ENCODE measurements around the gene PIAS1.
"Not testable (repeated sequence)": the region's sequence is repeated elsewhere in the genome, so short reads cannot be mapped to it uniquely, and the experiment has no call there.

Gene PIAS1

GRCh38 chr15:68166847-68167246 is 112.7 kb downstream of the PIAS1 start:
- no peaks in the 10 kb centered on the region for H3K4me1 ChIP-seq (ENCODE audit: insufficient read depth, poor library complexity, severe bottlenecking)
- DNase-seq (ENCODE audit: low spot score) (no peak), ATAC-seq (ENCODE audit: low read depth) (no peak)
- H3K36me3 ChIP-seq (ENCODE audit: low read depth), result peaks cover 60% of the 10 kb centered on the region
- H3K9me3 ChIP-seq (ENCODE audit: severe bottlenecking), result no peaks in the 10 kb centered on the region
- no peak overlapping the region for H3K27ac ChIP-seq (ENCODE audit: poor library complexity, severe bottlenecking)
- no peak for TF ChIP-seq CTCF (IDR thresholded peaks at IDR 0.05; ENCODE audit: poor library complexity, severe bottlenecking)
- no peak overlapping the region for H3K4me3 ChIP-seq (ENCODE audit: severe bottlenecking)
- H3K27me3 ChIP-seq (ENCODE audit: insufficient read depth, poor library complexity, severe bottlenecking), result no peaks in the 10 kb centered on the region

GRCh38 chr15:68172037-68172436 is 117.9 kb downstream of the PIAS1 start:
- DNase-seq (ENCODE audit: low spot score); ATAC-seq (ENCODE audit: low read depth); H3K27ac ChIP-seq (ENCODE audit: poor library complexity, severe bottlenecking); H3K4me1 ChIP-seq (ENCODE audit: insufficient read depth, poor library complexity, severe bottlenecking); H3K4me3 ChIP-seq (ENCODE audit: severe bottlenecking); H3K9me3 ChIP-seq (ENCODE audit: severe bottlenecking); H3K27me3 ChIP-seq (ENCODE audit: insufficient read depth, poor library complexity, severe bottlenecking): not testable (repeated sequence)
- peaks cover 58% of the 10 kb centered on the region for H3K36me3 ChIP-seq (ENCODE audit: low read depth)

- no peak for TF ChIP-seq CTCF (IDR thresholded peaks at IDR 0.05; ENCODE audit: poor library complexity, severe bottlenecking)
- H3K4me1 ChIP-seq (ENCODE audit: insufficient read depth, poor library complexity, severe bottlenecking), result no peaks in the 10 kb centered on the region
- no peaks in the 10 kb centered on the region for H3K9me3 ChIP-seq (ENCODE audit: severe bottlenecking)
- H3K27ac ChIP-seq (ENCODE audit: poor library complexity, severe bottlenecking), result no peak overlapping the region
- peaks cover 63% of the 10 kb centered on the region for H3K36me3 ChIP-seq (ENCODE audit: low read depth)
- H3K27me3 ChIP-seq (ENCODE audit: insufficient read depth, poor library complexity, severe bottlenecking), result no peaks in the 10 kb centered on the region
- ATAC-seq (ENCODE audit: low read depth), result no peak
- no peak overlapping the region for H3K4me3 ChIP-seq (ENCODE audit: severe bottlenecking)
- DNase-seq (ENCODE audit: low spot score), result no peak
Measured at GRCh38 chr15:68173119-68173518, 119.0 kb downstream of the PIAS1 start.

- ATAC-seq (ENCODE audit: low read depth), result no peak
- H3K4me3 ChIP-seq (ENCODE audit: severe bottlenecking), result no peak overlapping the region
- no peak overlapping the region for H3K27ac ChIP-seq (ENCODE audit: poor library complexity, severe bottlenecking)
- peaks cover 59% of the 10 kb centered on the region for H3K36me3 ChIP-seq (ENCODE audit: low read depth)
- no peaks in the 10 kb centered on the region for H3K4me1 ChIP-seq (ENCODE audit: insufficient read depth, poor library complexity, severe bottlenecking)
- DNase-seq (ENCODE audit: low spot score), result no peak
- H3K27me3 ChIP-seq (ENCODE audit: insufficient read depth, poor library complexity, severe bottlenecking), result no peaks in the 10 kb centered on the region
- no peak for TF ChIP-seq CTCF (IDR thresholded peaks at IDR 0.05; ENCODE audit: poor library complexity, severe bottlenecking)
- H3K9me3 ChIP-seq (ENCODE audit: severe bottlenecking), result no peaks in the 10 kb centered on the region
Measured at GRCh38 chr15:68175526-68175925, 121.4 kb downstream of the PIAS1 start.

GRCh38 chr15:68176601-68177000 is 122.5 kb downstream of the PIAS1 start:
- H3K4me3 ChIP-seq (ENCODE audit: severe bottlenecking), result no peak overlapping the region
- H3K36me3 ChIP-seq (ENCODE audit: low read depth), result peaks cover 70% of the 10 kb centered on the region
- no peak for ATAC-seq (ENCODE audit: low read depth)
- no peak for TF ChIP-seq CTCF (IDR thresholded peaks at IDR 0.05; ENCODE audit: poor library complexity, severe bottlenecking)
- H3K4me1 ChIP-seq (ENCODE audit: insufficient read depth, poor library complexity, severe bottlenecking), result no peaks in the 10 kb centered on the region
- H3K9me3 ChIP-seq (ENCODE audit: severe bottlenecking), result no peaks in the 10 kb centered on the region
- no peaks in the 10 kb centered on the region for H3K27me3 ChIP-seq (ENCODE audit: insufficient read depth, poor library complexity, severe bottlenecking)
- H3K27ac ChIP-seq (ENCODE audit: poor library complexity, severe bottlenecking), result no peak overlapping the region
- DNase-seq (ENCODE audit: low spot score), result no peak

Measured in RWPE2 (cell line).